ENCODE results near the gene PDZD7. TPM values are rescaled to one million over a fixed set of nuclear protein-coding genes. Genes with fewer than 3 reads are reported as not detected.

Gene PDZD7
- total and polyA plus RNA-seq, 2 of the 8 experiments (the other 6 are each of a cell fraction or from before 2014, with no cell fraction given), result 0.88 to 1.6 TPM

DNA sequence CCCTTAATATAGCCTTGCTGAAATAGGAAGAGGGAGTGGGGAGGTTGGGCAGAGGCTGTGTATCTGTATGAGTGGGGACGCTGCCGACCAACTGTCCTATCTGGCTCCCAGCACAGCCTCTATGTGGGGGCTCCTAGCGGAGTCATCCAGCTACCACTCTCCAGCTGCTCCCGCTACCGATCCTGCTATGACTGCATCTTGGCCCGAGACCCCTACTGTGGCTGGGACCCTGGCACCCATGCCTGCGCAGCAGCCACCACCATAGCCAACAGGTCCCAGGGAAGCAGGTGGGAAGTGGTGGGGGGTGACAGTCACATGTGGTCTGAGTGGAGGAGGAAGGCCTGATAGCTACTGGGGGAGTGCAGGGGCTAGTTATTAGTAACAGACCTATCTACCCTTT lies 50.2 kb downstream of the PDZD7 start (continued):
- TF ChIP-seq, protein P1, sequence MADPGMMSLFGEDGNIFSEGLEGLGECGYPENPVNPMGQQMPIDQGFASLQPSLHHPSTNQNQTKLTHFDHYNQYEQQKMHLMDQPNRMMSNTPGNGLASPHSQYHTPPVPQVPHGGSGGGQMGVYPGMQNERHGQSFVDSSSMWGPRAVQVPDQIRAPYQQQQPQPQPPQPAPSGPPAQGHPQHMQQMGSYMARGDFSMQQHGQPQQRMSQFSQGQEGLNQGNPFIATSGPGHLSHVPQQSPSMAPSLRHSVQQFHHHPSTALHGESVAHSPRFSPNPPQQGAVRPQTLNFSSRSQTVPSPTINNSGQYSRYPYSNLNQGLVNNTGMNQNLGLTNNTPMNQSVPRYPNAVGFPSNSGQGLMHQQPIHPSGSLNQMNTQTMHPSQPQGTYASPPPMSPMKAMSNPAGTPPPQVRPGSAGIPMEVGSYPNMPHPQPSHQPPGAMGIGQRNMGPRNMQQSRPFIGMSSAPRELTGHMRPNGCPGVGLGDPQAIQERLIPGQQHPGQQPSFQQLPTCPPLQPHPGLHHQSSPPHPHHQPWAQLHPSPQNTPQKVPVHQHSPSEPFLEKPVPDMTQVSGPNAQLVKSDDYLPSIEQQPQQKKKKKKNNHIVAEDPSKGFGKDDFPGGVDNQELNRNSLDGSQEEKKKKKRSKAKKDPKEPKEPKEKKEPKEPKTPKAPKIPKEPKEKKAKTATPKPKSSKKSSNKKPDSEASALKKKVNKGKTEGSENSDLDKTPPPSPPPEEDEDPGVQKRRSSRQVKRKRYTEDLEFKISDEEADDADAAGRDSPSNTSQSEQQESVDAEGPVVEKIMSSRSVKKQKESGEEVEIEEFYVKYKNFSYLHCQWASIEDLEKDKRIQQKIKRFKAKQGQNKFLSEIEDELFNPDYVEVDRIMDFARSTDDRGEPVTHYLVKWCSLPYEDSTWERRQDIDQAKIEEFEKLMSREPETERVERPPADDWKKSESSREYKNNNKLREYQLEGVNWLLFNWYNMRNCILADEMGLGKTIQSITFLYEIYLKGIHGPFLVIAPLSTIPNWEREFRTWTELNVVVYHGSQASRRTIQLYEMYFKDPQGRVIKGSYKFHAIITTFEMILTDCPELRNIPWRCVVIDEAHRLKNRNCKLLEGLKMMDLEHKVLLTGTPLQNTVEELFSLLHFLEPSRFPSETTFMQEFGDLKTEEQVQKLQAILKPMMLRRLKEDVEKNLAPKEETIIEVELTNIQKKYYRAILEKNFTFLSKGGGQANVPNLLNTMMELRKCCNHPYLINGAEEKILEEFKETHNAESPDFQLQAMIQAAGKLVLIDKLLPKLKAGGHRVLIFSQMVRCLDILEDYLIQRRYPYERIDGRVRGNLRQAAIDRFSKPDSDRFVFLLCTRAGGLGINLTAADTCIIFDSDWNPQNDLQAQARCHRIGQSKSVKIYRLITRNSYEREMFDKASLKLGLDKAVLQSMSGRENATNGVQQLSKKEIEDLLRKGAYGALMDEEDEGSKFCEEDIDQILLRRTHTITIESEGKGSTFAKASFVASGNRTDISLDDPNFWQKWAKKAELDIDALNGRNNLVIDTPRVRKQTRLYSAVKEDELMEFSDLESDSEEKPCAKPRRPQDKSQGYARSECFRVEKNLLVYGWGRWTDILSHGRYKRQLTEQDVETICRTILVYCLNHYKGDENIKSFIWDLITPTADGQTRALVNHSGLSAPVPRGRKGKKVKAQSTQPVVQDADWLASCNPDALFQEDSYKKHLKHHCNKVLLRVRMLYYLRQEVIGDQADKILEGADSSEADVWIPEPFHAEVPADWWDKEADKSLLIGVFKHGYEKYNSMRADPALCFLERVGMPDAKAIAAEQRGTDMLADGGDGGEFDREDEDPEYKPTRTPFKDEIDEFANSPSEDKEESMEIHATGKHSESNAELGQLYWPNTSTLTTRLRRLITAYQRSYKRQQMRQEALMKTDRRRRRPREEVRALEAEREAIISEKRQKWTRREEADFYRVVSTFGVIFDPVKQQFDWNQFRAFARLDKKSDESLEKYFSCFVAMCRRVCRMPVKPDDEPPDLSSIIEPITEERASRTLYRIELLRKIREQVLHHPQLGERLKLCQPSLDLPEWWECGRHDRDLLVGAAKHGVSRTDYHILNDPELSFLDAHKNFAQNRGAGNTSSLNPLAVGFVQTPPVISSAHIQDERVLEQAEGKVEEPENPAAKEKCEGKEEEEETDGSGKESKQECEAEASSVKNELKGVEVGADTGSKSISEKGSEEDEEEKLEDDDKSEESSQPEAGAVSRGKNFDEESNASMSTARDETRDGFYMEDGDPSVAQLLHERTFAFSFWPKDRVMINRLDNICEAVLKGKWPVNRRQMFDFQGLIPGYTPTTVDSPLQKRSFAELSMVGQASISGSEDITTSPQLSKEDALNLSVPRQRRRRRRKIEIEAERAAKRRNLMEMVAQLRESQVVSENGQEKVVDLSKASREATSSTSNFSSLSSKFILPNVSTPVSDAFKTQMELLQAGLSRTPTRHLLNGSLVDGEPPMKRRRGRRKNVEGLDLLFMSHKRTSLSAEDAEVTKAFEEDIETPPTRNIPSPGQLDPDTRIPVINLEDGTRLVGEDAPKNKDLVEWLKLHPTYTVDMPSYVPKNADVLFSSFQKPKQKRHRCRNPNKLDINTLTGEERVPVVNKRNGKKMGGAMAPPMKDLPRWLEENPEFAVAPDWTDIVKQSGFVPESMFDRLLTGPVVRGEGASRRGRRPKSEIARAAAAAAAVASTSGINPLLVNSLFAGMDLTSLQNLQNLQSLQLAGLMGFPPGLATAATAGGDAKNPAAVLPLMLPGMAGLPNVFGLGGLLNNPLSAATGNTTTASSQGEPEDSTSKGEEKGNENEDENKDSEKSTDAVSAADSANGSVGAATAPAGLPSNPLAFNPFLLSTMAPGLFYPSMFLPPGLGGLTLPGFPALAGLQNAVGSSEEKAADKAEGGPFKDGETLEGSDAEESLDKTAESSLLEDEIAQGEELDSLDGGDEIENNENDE (IDR thresholded peaks at IDR 0.05; ENCODE audit: insufficient replicate concordance, low read length), result no peak
- TF ChIP-seq TAF1 (IDR thresholded peaks at IDR 0.05; ENCODE audit: low read depth, low read length), result no peak
- TF ChIP-seq POU5F1 (IDR thresholded peaks at IDR 0.05; ENCODE audit: low read depth, low read length), result no peak

All from H1 (cell line).